ENCODE measurements around the gene RNF31. TPM values are rescaled to one million over a fixed set of nuclear protein-coding genes. Genes with fewer than 3 reads are reported as not detected.
A peak's percentile ranks its signal among the peaks of the same experiment; 100 is the strongest.

RNF31 gene
- 10 to 100 TPM; 21.7 to 33.3 (median 26.8) TPM for total RNA-seq

- Histone ChIP-seq H3K36me3 (peaks cover 20 to 46% (median 40%) of the 10 kb centered on the region in 4 donors), H3K4me3 (peak within 1 kb of the TSS; percentile 63 to 92 (median 78)), H3K27ac (replicated peaks in 1 of 4) (peak within 1 kb of the TSS; percentile 88 to 94 (median 90)), H3K4me1 (peaks cover 19 to 53% (median 42%) of the 10 kb centered on the region in 4 donors), H3K9me3 (no peaks in the 10 kb centered on the region), H3K27me3 (no peaks in the 10 kb centered on the region)
- 0% methylated on average over 41 of the region's 57 CpGs for WGBS
- intact Hi-C loops (cut with DNase I), result loop anchor here (10.0 kb wide), 1 partner anchor 288 kb away; no protein-coding TSS in a partner anchor
- peak; percentile 100 for DNase-seq (ENCODE audit: extremely low spot score)
- TF ChIP-seq EP300 (IDR thresholded peaks at IDR 0.05), result no peak
- no peak for TF ChIP-seq CTCF (IDR thresholded peaks at IDR 0.05)
- peak; percentile 74 to 82 for TF ChIP-seq POLR2AphosphoS5 (IDR thresholded peaks at IDR 0.05)
These were observed at the start of gene RNF31 for GRCh38 chr14:24146978-24147760. Gene RNF31 (plus strand): TSS chr14:24147498. CDS start chr14:24147699, 201 bp downstream.

GRCh38 chr14:24098229-24098926, 48.9 kb upstream of the RNF31 start:
- intact Hi-C loops (cut with DNase I), result no loop called here
- no peak for TF ChIP-seq POLR2A (IDR thresholded peaks at IDR 0.05; ENCODE audit: low read depth)
- TF ChIP-seq EP300 (IDR thresholded peaks at IDR 0.05), result no peak
- TF ChIP-seq POLR2AphosphoS5 (IDR thresholded peaks at IDR 0.05), result no peak
- WGBS, result 94% methylated on average over 12 of the region's 16 CpGs
- Histone ChIP-seq H3K27me3 (no peaks in the 10 kb centered on the region), H3K4me1 (peaks cover 16 to 20% (median 20%) of the 10 kb centered on the region in 4 donors), H3K4me3 (no peak overlapping the region), H3K36me3 (peaks cover 5 to 35% (median 20%) of the 10 kb centered on the region in 4 donors), H3K27ac (replicated peaks in 1 of 4) (no peak overlapping the region), H3K9me3 (no peaks in the 10 kb centered on the region)
- no peak for DNase-seq (ENCODE audit: extremely low spot score)

GRCh38 chr14:24098927-24099813, 48.1 kb upstream of the RNF31 start:
- no peak for TF ChIP-seq POLR2A (IDR thresholded peaks at IDR 0.05; ENCODE audit: low read depth)
- TF ChIP-seq POLR2AphosphoS5 (IDR thresholded peaks at IDR 0.05), result no peak
- TF ChIP-seq CTCF (IDR thresholded peaks at IDR 0.05), result no peak
- no peak for TF ChIP-seq EP300 (IDR thresholded peaks at IDR 0.05)
- intact Hi-C loops (cut with DNase I), result no loop called here
- H3K4me1 ChIP-seq, result peaks cover 13 to 14% (median 14%) of the 10 kb centered on the region in 4 donors
- no peak for DNase-seq (ENCODE audit: extremely low spot score)
- WGBS, result 92% methylated on average over 15 of the region's 17 CpGs
- H3K36me3 ChIP-seq, result peaks cover 5 to 39% (median 24%) of the 10 kb centered on the region in 4 donors
- H3K4me3 ChIP-seq, result no peak overlapping the region
- H3K9me3 ChIP-seq, result no peaks in the 10 kb centered on the region
- H3K27me3 ChIP-seq, result no peaks in the 10 kb centered on the region
- no peak overlapping the region for H3K27ac ChIP-seq (replicated peaks in 1 of 4)

DNA sequence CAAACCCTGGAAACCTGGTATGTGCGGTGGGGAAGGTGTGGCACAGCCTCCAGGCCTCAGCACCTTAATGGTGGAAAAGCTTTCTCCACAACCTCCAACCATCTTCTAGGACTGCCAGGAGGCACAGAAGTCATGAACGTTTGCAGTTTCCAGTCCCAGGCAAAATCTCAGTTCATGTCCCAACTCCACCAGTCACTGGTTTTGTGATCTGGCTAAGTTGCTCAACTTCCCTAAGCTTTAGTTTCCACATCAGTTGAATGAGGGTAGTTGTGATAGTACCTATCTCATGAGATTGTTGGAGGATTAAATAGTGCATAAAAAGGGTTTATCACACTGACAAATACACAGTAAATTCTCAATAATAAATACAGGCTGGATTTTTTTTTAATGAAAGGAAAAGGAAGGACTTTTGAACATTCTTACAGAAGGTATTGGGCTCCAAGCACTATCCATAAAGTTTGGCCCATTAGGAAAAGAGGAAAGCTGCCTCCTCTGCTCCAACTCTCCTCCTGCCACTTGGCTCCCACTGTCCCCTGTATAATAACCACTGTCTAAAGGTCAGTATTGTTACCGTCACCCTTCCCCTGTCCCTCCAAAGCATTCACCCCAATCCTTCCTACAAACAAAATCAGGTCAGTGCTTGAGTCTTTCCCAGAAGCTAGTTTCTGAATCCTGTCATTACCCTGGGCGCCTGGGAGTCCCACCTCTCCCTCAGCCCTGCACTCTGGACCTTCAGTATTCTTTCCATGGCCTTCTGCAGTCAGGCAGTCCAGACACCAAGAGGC, 46.9 kb upstream of the RNF31 start:
- no peak for DNase-seq (ENCODE audit: extremely low spot score)
- peaks cover 5 to 39% (median 24%) of the 10 kb centered on the region in 4 donors for H3K36me3 ChIP-seq
- TF ChIP-seq EP300 (IDR thresholded peaks at IDR 0.05) (no peak), POLR2AphosphoS5 (IDR thresholded peaks at IDR 0.05) (no peak), CTCF (IDR thresholded peaks at IDR 0.05) (no peak), POLR2A (IDR thresholded peaks at IDR 0.05; ENCODE audit: low read depth) (no peak)
- H3K4me1 ChIP-seq, result peaks cover 3 to 6% (median 5%) of the 10 kb centered on the region in 4 donors
- no peaks in the 10 kb centered on the region for H3K9me3 ChIP-seq
- no peak overlapping the region for H3K4me3 ChIP-seq
- WGBS, result 76% methylated on average over 4 of the region's 4 CpGs
- H3K27me3 ChIP-seq, result no peaks in the 10 kb centered on the region
- H3K27ac ChIP-seq (replicated peaks in 1 of 4), result no peak overlapping the region
- intact Hi-C loops (cut with DNase I), result no loop called here

Data from esophagus muscularis mucosa (tissue), 4 donors.